ENCODE measurements around the gene FOCAD.
A peak's percentile ranks its signal among the peaks of the same experiment; 100 is the strongest.

The FOCAD gene

GRCh38 chr9:20683351-20684034, 566 bp upstream of the FOCAD start:
- DNase-seq (peak; percentile 44), ATAC-seq (no peak)

GRCh38 chr9:20684875-20685696, 1.0 kb downstream of the FOCAD start:
- ATAC-seq (no peak), DNase-seq (no peak)

GRCh38 chr9:20685769-20686168, 1.7 kb downstream of the FOCAD start:
- ATAC-seq, result no peak
- no peak for DNase-seq

GRCh38 chr9:20689833-20690232, 5.8 kb downstream of the FOCAD start:
- DNase-seq, result no peak
- ATAC-seq, result no peak

GRCh38 chr9:20692554-20692953, 8.5 kb downstream of the FOCAD start:
- DNase-seq (no peak), ATAC-seq (peak; percentile 40)

GRCh38 chr9:20693068-20693467, 9.0 kb downstream of the FOCAD start:
- DNase-seq (no peak), ATAC-seq (no peak)

- no peak for DNase-seq
- ATAC-seq, result no peak
Measured at GRCh38 chr9:20694248-20694647, 10.2 kb downstream of the FOCAD start.

GRCh38 chr9:20697021-20697719, 13.1 kb downstream of the FOCAD start:
- no peak for ATAC-seq
- no peak for DNase-seq

GRCh38 chr9:20698782-20699181, 14.7 kb downstream of the FOCAD start:
- DNase-seq (no peak), ATAC-seq (no peak)

GRCh38 chr9:20701060-20701459, 17.0 kb downstream of the FOCAD start:
- ATAC-seq, result no peak
- DNase-seq, result no peak

GRCh38 chr9:20702570-20702969, 18.5 kb downstream of the FOCAD start:
- DNase-seq, result no peak
- ATAC-seq, result no peak

- DNase-seq, result no peak
- no peak for ATAC-seq
Measured at GRCh38 chr9:20703146-20703545, 19.1 kb downstream of the FOCAD start.

GRCh38 chr9:20707708-20708107, 23.6 kb downstream of the FOCAD start:
- no peak for DNase-seq
- ATAC-seq, result no peak

- no peak for ATAC-seq
- no peak for DNase-seq
Measured at GRCh38 chr9:20713172-20713571, 29.1 kb downstream of the FOCAD start.

GRCh38 chr9:20714442-20715415, 30.7 kb downstream of the FOCAD start:
- DNase-seq (no peak), ATAC-seq (no peak)

GRCh38 chr9:20722221-20722620, 38.2 kb downstream of the FOCAD start:
- no peak for DNase-seq
- ATAC-seq, result no peak

- DNase-seq (no peak), ATAC-seq (no peak)
Measured at GRCh38 chr9:20725675-20726074, 41.6 kb downstream of the FOCAD start.

GRCh38 chr9:20726144-20726543, 42.1 kb downstream of the FOCAD start:
- ATAC-seq (no peak), DNase-seq (no peak)

- no peak for DNase-seq
- ATAC-seq, result no peak
Measured at GRCh38 chr9:20728493-20729220, 44.6 kb downstream of the FOCAD start.

- no peak for DNase-seq
- no peak for ATAC-seq
Measured at GRCh38 chr9:20729523-20729922, 45.5 kb downstream of the FOCAD start.

GRCh38 chr9:20732118-20732517, 48.1 kb downstream of the FOCAD start:
- DNase-seq, result no peak
- no peak for ATAC-seq
